Stimulated activated CD4-positive, alpha-beta T cell treated with anti-CD3 and anti-CD28 coated beads, Interleukin-12 subunit alpha, Interleukin-12 subunit beta, amount 100 ng/mL, for 48 hours (primary cell): ENCODE measurements around the gene GP2.

ENCODE experiments used
- DNase-seq, 3 donors: peaks; one replicate each; pipeline ENCODE4 v3.0.0-alpha.2; 2020; ENCODE audit warnings: low read depth in 2 of 3, low spot score in 1 of 3

GP2 gene

DNA sequence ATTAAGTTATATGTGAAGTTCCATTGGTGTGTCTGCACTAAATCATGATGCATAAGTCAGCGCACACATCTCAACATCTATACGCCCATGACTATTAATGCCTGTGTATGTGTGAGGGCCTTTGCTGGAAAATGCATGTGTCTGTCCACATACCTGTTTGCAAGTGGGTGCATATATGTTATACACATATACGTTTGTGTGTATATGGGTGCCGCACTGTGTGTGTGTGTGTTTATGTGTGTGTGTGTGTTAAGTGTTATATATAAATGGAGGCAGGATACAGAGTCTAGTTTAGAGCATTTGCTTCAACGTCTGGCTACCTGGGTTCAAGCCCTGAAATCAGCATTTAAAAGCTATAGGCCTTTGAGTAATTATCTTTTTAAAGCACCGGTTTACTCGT, 19.5 kb downstream of the GP2 start:
- DNase-seq, result no peak

DNA sequence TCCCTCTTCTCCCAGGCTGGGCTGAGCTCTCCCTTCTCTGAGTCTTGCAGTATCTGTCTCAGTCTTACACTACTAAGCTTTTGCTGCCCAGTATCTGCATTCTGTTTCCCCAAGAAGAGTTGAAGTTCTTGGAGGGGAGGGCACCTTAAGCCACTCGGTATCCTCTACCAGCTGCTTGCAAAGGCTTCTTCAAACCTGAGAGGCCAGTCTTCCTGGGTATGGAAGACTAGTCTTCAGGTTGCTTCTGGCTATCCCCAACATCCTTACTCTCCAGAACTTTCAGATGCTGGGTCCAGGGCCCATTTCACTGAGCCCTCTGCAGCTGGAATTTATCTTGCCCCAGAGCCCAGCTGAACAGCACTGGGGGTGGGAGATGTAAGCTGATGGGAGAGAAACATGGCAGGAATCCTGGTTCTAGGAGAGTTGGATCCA, 20.1 kb downstream of the GP2 start:
- DNase-seq, result no peak

DNA sequence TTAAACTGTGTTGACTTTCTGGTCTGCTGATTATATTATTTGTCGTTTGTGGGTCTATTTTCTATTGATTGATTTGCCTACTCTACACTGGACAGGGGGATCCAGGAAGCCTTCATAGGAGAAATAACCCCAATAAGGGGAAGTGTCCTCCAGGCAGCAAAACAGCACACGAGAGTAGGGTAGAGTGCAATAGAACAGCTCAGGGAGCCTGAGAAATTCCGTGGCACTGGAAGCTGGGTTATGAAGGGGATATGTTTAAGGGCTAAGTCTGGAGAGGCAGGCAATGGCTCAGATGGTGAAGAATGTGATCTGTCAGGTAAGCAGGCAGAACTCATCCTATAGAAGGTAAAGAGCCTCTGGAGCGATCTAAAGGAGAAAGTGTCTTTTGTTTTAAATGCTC, 20.9 kb downstream of the GP2 start:
- DNase-seq, result no peak

- no peak for DNase-seq
These were observed 24.3 kb downstream of the GP2 start for GRCh38 chr16:20303012-20303411.

DNA sequence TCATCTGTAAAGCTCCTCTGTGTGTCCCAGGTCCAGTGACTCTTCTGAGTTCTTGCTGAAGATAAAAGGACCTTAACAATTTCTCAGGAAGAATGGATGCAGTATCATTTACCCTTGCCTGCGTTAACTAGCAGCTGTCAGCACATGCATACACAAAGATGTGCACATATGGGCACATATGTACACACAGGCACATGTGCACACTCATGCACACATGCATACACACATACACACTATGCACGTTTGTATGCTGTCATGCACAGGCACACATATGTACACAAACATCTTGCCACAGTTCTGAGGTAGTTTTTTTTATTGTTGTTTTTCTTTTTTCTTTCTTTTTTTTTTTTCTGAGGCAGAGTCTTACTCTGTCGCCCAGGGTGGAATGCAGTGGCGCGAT, 24.9 kb downstream of the GP2 start:
- no peak for DNase-seq

GRCh38 chr16:20301840-20302239, 25.5 kb downstream of the GP2 start:
- DNase-seq, result no peak

- peak; percentile 13 to 25 (median 21) for DNase-seq
These were observed 26.8 kb downstream of the GP2 start for GRCh38 chr16:20300312-20301097.

GRCh38 chr16:20298452-20298851, 28.9 kb downstream of the GP2 start:
- DNase-seq, result no peak

DNA sequence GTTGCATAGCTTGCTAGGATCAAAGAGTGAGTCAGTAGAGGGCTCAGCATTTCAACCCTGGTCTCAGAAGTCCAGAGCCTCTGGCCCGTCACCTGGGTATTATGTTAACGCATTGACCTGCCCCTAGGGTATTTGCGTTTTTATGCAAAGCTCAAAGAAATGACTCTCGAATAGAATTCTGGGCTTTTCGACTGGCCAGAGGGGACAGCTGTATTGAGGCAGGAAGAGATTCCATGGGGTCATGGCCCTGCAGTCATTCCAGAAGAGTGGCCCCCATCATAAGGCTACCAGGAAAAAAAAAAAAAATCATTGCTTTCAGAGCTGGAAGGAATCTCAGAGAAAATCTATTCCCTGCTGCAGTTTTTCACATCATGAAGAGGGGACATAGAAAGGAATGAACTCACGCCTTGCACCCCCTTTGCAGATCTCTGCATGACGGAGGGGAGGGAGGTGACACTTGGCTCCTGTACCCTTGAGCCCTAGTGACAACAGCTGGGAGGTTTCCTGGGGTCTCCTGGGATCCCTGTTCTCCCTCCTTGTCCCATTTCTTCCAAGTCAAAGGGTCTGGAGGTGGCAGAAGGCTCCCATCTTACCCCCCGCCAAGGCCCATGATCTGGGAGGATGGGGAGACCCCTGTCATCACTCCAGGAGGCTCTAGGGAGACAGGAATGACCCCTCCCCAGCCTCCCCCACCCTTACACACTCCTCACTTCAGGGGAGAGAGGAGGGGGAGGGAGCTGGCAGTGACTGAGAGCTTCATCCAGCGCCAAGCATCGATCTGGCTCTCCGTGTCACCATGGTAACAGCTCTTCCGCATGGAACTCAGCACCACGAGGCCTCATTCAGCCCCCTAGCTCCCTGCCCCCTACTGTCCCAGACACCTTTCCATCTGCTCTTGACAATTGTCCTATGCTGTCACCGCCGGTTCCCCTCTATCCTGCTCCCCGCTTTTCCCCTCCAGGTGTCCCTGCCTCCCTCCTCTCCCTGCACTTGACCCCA, 35.8 kb downstream of the GP2 start:
- DNase-seq, result no peak

- DNase-seq, result no peak
These were observed 37.7 kb downstream of the GP2 start for GRCh38 chr16:20289571-20289970.

GRCh38 chr16:20285993-20286499, 41.3 kb downstream of the GP2 start:
- no peak for DNase-seq

DNA sequence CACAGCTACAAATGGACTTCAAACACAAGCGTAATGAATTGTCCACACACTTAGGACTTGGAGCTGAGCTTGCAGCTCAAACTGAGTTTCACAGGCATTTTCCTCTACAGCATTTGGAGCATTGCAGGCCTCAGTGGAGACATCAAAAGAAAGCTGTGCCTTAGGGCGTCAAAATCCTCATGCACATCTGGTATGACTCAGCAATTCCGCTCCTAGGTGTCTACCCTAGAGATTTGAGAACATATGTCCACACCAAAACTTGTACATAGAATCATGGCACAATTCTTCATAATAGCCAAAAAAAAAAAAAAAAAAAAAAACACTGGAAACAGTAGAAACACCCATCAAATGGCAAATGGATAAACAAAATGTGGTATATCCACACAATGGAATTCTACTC, 47.1 kb downstream of the GP2 start:
- DNase-seq, result no peak

DNA sequence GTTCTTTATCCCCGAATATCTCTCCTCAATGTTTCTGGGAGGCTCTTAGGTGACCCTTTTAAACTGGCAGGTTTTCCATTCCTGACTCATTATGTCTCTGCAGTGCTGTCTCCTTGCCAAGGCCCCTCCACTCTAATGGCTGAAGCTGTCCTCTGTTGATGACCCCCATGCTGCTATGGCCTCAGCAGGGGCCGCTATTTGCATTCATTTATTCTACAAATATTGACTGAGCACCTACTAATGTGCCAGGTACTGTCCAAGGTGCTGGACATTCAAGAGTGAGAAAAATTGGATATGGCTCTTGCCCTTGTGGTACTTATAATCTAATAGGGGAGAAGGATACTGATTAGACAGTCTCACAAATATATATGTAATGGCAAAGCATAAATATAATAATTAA, 55.4 kb downstream of the GP2 start:
- no peak for DNase-seq

DNA sequence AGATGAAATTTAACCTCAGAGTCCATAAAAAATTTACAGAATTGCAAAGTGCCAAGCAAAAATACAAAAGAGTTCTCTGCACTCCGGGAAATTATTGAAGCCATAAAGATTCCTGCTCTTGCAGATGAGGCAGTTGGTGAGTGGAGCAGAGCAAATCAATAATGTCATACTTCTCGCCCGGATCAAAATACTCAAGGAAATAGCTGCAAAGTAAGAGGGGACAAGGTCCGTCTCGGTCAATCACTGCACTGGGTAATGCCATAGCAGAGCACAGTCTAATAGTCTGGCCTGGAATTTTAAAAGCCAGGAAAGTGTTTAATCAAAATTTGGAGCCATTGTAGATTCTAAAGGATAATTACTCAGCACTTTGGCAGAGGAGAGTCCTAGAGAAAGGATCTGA, 58.9 kb downstream of the GP2 start:
- no peak for DNase-seq

GRCh38 chr16:20265019-20265418, 62.3 kb downstream of the GP2 start:
- DNase-seq, result no peak

- DNase-seq, result no peak
These were observed 64.0 kb downstream of the GP2 start for GRCh38 chr16:20263138-20263855.

DNA sequence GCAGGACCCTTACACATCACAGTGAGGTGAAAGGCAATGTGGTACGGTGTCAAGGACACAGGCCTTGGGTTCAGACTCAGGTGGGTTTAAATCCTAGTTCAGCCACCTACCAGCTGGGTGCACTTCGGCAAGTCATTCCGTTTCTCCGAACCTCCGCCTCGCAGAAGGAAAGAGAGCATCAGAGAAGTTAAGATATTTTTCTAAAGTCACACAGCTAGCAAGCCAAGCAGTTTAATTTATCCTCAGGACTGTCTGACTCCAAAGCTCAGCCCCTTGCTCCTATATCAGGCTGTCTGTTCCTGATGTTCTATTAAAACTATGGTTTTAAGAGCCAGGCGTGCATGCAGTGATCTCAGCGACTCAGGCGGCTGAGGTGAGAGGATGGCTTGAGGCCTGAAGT, 65.1 kb downstream of the GP2 start:
- no peak for DNase-seq

DNA sequence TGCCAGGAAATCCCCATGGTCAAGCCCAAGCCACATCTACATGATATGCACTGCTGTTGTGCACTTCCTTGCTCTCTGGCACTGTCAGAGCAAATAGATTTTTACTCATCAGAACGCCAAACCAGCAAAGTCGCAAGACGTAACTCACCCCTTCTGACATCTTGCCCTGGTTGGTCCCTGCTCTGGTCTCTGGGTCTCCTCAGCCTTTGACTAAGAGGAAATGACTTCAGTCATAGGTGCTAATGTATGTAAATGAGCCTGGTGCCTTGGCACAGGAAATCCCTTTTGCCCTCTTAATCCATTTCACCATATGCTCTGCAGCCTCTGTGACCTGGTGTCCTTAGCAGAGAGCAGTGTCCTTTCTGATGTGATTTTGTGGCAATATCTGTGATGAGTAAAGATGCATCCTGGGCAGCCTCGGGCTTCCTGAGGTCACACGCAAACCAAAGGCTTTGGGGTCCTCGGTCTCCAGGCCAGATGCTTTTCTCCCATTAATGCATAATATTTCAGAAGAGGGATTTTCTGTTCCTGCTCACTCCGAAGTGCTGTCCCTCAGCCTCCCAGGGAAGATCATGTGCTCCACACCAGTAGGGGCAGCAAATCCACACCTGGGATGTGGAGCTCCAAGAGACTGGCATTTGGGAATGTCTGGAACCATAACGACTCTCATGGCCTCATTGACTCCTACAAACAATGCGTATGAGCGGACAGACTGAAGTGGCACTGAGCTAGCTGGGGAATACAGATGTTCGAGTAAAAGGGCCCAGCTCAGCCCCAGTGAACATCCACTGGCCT, 66.9 kb downstream of the GP2 start:
- DNase-seq, result no peak
